Neutrophil (primary cell): ENCODE results near the gene B4GALT1.
"Not testable (repeated sequence)": the region's sequence is repeated elsewhere in the genome, so short reads cannot be mapped to it uniquely, and the experiment has no call there.

ENCODE experiments used
- H3K27ac ChIP-seq: fragments of 200-600 bp; sonication (generic); 2 replicates; pipeline ENCODE4 v1.5.1; 2016; ENCODE audit warnings: mild to moderate bottlenecking, moderate library complexity
- H3K27me3 ChIP-seq: fragments of 200-600 bp; sonication (generic); 2 replicates; pipeline ENCODE4 v1.6.0; 2016; ENCODE audit warnings: mild to moderate bottlenecking
- H3K36me3 ChIP-seq: fragments of 200-600 bp; sonication (generic); 2 replicates; pipeline ENCODE4 v1.5.1; 2017
- H3K4me1 ChIP-seq, 2 experiments: fragments of 200-600 bp in 1 of 2; sonication (generic) in 1 of 2; 1 replicate in 1 of 2; 2 replicates in 1 of 2; pipeline versions ENCODE4 v1.5.1 to v1.6.1; 2013 to 2016; ENCODE audit warnings: low read depth in 1 of 2, low read length in 1 of 2, mild to moderate bottlenecking in 1 of 2, moderate library complexity in 1 of 2; ENCODE audit not compliant: control insufficient read depth in 1 of 2, insufficient read depth in 1 of 2
- H3K4me3 ChIP-seq, 2 experiments: fragments of 200-600 bp in 1 of 2; sonication (generic) in 1 of 2; 1 replicate in 1 of 2; 2 replicates in 1 of 2; pipeline ENCODE4 v1.5.1; 2013 to 2016; ENCODE audit warnings: low read depth in 1 of 2, low read length in 1 of 2, mild to moderate bottlenecking in 1 of 2, moderate library complexity in 1 of 2
- H3K9me3 ChIP-seq: fragments of 200-600 bp; sonication (generic); 2 replicates; pipeline ENCODE4 v1.5.1; 2016
- CTCF ChIP-seq: fragments of 200-600 bp; sonication (generic); IDR thresholded peaks from 2 replicates; pipeline ENCODE4 v1.5.1; 2016; ENCODE audit warnings: antibody characterized with exemption

B4GALT1 gene

GRCh38 chr9:33167972-33168461 is 881 bp upstream of the B4GALT1 start:
- peaks cover 57 to 65% of the 10 kb centered on the region in 2 experiments for H3K4me1 ChIP-seq
- peak overlapping the region; percentile 95 to 97 for H3K4me3 ChIP-seq
- H3K27me3 ChIP-seq = no peaks in the 10 kb centered on the region
- H3K36me3 ChIP-seq = no peaks in the 10 kb centered on the region
- no peak for TF ChIP-seq CTCF
- H3K27ac ChIP-seq = peak overlapping the region; percentile 99
- H3K9me3 ChIP-seq = no peaks in the 10 kb centered on the region

- H3K4me3 ChIP-seq = peak overlapping the region; percentile 95 to 97
- TF ChIP-seq CTCF = no peak
- peaks cover 70% of the 10 kb centered on the region in 2 experiments for H3K4me1 ChIP-seq
- no peaks in the 10 kb centered on the region for H3K9me3 ChIP-seq
- H3K36me3 ChIP-seq = no peaks in the 10 kb centered on the region
- H3K27ac ChIP-seq = peak overlapping the region; percentile 99
- H3K27me3 ChIP-seq = no peaks in the 10 kb centered on the region
These were observed 679 bp downstream of the B4GALT1 start for GRCh38 chr9:33166231-33167083.

GRCh38 chr9:33165263-33166151 is 1.6 kb downstream of the B4GALT1 start:
- no peaks in the 10 kb centered on the region for H3K9me3 ChIP-seq
- TF ChIP-seq CTCF = no peak
- H3K27ac ChIP-seq = peak overlapping the region; percentile 99
- H3K4me3 ChIP-seq = peak overlapping the region; percentile 95 to 97
- H3K36me3 ChIP-seq = no peaks in the 10 kb centered on the region
- H3K27me3 ChIP-seq = no peaks in the 10 kb centered on the region
- peaks cover 71% of the 10 kb centered on the region in 2 experiments for H3K4me1 ChIP-seq

GRCh38 chr9:33164921-33165262 is 2.2 kb downstream of the B4GALT1 start:
- peaks cover 77% of the 10 kb centered on the region in 2 experiments for H3K4me1 ChIP-seq
- peak overlapping the region; percentile 99 for H3K27ac ChIP-seq
- peak overlapping the region; percentile 95 to 97 for H3K4me3 ChIP-seq
- H3K27me3 ChIP-seq, H3K9me3 ChIP-seq, H3K36me3 ChIP-seq: not testable (repeated sequence)

- H3K4me1 ChIP-seq = peaks cover 83% of the 10 kb centered on the region in 2 experiments
These were observed 2.9 kb downstream of the B4GALT1 start for GRCh38 chr9:33164138-33164809.

More at GRCh38 chr9:33164138-33164809, 2.9 kb downstream of the B4GALT1 start:
- TF ChIP-seq CTCF = no peak
- H3K36me3 ChIP-seq = no peaks in the 10 kb centered on the region
- H3K27ac ChIP-seq = peak overlapping the region; percentile 99
- no peaks in the 10 kb centered on the region for H3K9me3 ChIP-seq
- peak overlapping the region; percentile 95 to 97 for H3K4me3 ChIP-seq
- no peaks in the 10 kb centered on the region for H3K27me3 ChIP-seq
